ENCODE results near the gene NTSR1.
A peak's percentile ranks its signal among the peaks of the same experiment; 100 is the strongest.

Gene NTSR1

DNA sequence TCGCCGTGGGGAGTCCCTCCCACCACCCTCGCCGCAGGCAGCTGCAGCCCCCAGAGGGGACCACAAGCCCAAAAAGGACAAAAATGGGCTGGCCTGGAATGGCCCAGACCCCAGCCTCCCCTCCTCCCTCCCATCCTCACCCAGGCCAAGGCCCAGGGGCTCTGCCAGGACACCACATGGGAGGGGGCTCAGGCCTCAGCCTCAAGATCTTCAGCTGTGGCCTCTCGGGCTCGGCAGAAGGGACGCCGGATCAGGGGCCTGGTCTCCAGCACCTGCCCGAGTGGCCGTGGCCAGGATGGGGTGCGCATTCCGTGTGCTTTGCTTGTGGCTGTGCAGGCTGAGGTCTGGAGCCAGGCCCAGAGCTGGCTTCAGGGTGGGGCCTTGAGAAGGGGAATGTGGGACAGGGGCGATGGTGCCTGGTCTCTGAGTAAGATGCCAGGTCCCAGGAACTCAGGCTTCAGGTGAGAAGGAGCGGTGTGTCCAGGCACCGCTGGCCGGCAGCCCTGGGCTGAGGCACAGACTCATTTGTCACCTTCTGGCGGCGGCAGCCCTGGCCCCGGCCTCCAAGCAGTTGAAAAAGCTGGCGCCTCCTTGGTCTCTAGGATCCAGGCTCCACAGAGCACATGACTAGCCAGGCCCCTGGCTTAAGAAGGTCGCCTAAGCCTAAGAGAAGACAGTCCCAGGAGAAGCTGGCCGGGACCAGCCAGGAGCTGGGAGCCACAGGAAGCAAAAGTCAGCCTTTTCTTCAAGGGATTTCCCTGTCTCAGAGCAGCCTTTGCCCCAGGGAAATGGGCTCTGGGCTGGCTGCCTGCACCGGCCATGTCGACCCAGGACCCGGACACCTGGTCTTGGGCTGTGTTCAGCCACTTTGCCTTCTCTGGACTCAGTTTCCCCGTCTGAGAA lies 52.5 kb downstream of the NTSR1 start:
- no peak for DNase-seq

DNA sequence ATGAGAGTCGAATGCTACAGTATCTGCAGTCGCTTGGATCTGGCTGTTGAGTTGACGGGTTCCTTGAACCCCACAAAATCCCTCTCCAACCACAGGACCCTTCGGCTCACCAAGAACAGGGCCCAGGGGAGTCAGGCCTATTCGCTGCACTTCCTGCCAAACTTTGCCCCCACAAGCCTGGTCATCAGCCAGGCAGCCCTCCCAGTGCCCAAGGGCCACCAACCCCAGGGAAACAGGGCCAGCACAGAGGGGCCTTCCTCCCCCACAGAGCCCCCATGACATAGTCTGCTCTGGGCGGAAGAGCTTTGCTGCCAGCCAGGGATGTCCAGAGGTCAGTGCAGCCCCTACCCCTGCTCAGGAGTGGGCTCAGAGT lies 53.1 kb downstream of the NTSR1 start:
- no peak for DNase-seq

DNA sequence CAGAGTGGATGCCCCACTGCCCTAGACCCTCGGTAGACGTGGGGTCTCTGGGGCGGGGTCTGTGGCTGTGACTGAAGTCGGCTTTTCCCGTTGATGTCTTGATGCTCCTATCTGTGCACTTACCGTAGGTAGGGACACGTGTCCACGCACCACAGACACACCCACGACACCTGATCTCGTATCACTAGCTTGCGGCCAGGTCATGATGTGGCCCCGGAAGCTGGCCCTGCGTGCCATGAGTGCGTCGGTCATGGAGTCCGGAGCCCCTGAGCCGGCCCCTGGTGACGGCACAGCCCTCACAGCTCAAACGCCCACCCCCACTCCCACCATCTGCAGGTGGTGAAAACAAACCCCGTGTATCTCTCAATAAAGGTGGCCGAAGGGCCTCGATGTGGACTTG lies 53.7 kb downstream of the NTSR1 start:
- DNase-seq, result no peak

DNA sequence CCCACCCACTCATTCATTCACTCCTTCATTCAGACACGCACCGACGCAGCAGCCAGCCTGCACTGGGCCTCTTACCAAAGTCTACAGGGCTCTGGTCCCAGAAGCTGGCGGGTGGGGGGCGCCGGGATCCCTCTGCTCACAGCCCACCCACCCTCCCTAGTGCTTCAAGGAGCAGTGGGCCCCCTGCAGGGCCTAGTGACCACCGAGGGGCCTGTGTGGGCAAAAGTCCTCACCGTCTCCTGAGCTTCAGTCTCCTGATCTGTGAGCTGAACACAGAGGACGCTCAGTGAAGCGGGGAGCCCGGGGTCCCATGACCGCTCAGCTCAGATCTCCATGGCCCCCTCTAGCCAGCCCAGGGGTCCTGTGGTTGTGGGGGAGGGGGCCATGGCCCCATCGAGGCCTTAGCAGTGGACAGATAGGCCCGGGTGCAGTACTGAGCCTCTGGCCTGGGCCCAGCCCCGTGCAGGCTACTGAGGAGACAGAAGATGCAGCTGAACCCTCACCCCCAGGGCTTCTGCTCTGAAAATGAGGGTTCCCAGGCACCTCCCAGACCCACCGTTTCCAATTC lies 54.2 kb downstream of the NTSR1 start:
- no peak for DNase-seq

DNA sequence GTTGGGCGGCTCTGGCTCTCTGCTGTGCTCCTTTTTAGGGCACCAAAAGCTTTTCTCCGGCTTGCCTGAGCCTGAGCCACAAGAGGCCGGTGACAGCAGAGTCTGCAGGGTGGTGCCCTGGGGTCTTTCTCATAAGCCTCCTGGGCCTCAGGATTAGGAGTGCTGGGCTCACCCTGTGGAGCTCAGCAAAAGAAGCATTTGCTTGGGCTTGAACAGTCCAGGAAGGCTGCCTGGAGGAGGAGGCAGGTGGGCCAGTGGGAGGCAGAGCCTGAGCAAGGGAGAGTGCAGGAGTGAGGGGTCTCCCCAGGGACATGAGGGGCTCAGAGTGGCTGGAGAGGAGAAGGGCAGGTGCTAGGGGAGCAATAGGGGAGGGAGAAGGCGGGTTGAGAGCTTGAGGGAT lies 54.8 kb downstream of the NTSR1 start:
- DNase-seq, result no peak

DNA sequence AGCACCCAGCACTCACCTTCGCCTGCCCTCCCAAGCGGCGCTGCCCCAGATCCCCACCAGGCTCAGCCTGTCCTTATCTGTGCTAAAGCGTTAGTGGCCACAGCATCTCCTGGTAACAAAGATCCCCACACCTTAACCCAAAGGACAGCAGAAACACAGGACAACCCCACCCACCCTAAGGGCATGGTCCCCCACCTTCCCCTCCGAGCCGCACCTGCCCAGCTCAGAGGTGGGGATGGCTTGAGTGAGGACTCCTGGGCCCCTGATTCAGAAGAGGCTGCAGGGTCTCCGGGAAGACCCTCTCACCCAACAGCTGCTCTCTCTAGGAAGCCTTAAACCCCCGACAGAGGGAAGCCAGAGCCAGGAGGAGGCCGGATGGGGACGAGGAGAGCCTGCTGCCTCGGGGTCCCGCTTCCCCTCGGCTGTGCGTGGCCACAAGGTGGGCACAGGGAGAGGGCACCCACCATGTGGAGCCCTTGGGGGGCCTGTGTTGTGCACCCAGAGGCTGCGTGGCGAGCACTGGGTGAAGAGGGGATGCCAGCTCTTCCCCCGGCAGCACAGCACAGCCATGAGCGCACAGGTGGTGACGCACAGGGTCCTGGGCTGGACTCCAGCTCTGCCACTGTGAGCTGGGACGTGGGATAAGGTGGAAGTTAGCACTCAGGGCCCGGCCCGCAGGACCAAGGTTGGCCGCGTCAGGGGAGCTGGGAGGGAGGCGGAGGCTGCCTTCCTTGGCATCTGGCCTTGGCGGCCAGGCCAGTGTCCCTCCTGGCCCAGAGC lies 55.7 kb downstream of the NTSR1 start:
- no peak for DNase-seq

DNA sequence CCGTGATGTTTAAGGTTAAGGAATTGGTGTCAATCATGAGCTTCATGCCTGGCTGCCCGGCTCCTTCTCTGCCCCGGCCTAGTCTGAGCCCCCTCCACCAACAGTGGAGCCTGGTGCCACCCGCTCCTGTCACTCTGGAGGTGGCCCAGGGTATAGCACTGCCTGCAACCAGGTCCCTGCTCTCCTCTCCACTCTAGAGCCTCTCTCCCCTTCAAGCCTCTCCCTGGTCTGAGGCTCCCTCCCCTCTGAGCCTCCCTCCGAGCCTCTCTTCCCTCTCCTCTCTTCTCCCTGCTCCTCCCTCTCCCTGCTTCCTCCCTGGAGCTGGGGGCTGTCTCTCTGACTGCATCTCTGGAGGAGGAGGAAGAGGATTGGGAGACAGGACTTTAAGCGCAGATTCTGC lies 56.4 kb downstream of the NTSR1 start:
- DNase-seq, result no peak

DNA sequence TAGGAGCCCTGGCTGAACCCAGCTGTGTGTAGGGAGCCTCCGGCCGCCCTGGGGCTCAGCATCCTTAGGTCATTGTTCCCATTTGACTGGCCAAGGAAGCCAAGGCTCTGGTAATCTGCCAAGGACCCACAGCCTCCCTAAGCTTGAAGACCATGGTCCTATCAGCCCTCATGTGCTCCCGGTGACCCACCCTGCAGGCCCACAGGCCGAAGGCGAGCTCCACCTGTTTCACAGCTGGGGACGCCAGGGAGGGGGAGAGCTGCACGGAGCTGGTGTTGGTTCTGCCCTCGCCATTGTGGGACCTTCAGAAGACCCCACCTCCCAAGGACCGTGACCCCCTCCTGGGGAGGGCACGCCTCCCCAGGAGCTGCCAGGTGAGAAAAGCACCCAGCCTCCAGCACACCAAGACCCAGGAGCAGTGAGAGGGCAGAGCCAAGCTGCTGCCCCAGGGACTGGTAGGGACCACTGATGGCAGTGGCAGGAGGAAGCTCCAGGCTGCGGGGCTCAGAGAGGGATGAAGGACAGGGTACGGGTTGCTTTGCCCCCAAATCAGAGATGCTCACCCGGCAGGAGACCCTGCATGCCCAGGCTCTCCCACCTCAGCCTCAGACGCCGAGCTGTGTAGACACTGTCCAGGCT lies 56.9 kb downstream of the NTSR1 start:
- no peak for DNase-seq

DNA sequence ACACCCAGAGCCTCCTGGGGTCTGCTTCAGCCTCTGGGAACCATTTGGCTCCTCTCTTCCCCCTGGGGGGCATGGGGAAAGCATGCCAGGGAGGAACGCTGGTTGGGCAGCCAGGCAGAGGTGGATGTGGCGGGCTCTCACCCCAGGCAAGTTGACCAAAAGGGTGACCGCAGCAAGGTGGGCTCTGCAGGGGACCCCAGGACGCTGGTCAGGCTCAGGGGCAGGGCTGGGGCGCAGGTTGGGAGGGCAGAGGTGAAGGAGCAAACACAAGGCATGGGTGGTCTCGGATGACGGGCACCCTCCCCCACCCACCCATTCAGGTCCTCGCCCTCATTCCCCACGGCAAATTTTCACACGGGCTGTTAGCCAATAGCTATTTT lies 57.4 kb downstream of the NTSR1 start:
- DNase-seq, result no peak

DNA sequence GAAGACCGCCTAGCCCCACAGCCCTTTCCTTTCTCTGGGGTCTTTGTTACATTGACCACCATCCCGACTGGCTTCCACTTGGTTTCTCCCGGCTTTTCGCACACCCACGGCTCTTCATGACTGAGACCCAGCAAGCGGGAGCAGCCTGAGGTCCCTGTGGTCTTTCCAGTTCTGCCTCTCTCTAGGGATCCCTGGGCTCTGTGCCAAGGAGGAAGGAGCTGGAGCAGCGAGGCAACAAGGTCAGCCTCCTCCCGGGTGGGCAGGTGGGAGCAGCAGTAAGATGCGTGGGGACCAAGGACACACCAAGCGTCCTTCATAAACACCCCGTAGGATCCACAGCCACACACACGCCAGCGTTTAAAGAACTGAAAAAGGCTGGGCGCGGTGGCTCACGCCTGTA lies 58.1 kb downstream of the NTSR1 start:
- DNase-seq, result no peak

DNA sequence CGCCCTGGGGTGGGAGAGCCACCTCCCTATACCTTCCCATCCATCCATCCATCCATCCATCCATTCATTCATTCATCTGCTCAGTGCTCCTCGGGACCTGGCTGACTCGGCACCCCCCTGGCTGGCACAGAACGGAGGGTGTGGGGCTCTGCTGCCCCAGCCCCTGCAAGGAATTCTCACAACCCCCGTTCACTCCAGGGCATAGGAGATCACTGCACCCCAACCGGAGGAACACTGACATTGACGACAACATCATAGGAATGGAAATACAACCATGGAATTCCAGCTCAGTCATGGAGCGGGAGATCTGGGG lies 59.6 kb downstream of the NTSR1 start:
- no peak for DNase-seq

DNA sequence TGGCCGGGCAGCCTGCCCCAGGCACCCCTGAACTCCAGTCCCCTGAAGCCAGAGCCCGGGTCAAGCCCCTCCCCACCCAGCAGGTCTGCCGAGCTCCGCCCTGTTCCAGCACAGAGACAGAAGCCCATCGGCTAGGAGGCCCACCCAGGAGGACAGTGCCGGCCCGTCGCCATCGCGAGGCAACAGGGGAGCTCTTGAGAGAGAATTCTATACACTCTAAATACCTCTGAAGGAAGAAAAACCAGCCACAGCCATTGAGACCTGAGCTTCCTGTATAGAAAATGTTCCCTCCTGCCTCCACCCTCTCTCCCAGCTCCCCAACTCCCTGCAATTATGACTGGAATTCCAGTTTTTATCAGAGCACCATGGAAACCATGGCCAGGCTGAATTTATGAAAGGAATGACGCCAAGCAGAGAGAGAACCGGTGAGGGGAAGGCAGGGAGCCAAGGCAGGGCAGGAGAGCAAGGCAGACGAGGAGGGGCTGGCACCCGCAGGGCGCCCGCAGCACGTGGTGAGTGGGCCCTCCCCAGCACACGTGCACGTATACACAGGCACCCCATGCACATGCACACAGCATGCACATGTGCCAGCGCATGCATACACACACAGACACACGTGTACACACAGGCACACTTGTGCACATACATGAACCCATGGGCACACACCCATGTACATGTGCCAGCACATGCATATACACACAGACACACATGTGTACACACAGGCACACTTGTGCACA lies 60.1 kb downstream of the NTSR1 start:
- DNase-seq, result peak in 1 of 2 experiments; percentile 6

DNA sequence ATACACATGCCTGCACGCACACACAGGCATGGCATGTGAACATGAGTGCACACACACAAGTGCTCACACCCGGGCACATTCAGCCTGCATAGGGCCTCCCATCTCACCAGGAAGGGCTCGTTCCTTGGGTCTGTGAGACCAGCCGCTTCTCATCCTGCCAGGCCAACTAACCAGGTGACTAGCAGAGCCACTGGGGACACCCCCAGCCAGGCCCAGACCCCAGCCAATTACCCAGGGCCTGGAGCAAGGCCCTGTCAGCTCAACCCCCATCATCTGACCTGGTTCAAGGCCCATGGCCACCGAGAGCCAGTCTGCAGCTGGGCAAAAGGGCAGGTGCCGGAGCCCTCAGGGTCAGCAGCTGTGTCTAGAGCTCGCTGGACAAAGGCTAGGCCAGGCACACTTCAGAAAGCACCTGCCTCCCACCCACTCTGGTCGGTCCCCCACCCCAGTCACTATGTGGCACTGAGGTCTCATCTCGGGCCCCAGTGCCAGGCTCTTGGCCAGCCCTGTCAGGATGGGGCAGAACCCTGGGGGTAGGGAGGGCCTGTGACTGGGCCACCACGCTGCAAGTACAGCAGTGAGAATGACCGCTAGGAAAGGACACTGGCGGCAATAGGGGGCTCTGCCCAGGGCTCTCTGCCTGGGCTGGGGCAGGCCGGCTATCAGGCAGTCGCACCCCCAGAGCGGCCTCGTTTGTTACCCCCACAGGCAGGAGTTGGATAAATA lies 60.9 kb downstream of the NTSR1 start:
- no peak for DNase-seq

DNA sequence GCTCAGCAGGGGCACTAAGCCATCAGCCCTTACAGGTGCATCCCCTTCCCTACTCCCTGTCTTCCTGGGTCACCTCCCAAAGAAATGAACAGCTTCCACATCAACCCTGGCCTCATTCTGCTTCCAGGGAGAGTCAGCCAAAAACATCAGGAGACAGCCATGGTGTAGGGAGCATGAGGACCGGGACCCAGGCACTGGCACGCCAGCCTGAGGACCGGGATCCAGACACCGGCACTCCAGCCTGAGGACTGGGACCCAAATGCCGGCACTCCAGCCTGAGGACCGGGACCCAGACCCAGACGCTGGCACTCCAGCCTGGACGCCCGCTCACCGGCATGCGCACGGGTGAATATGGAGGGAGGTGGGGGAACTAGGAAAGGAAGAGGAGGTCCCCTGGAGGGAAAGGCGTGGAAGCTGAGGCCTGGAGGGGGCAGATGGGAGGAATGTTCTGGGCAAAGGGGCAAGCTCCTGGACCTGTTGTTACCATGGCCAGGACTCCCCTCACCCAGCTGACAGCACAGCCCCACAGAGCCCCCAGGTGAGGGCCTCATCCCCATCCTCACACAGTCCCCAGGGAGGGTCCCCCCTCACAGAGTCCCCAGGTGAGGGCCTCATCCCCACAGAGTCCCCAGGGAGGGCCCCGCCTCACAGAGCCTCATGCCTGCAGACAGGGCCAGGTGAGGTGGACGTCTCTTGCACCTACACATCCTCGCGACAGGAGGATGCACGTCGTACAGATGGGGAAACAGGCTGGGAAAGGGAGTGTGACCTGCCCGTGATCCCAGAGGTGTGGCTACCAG lies 61.7 kb downstream of the NTSR1 start:
- DNase-seq, result no peak

DNA sequence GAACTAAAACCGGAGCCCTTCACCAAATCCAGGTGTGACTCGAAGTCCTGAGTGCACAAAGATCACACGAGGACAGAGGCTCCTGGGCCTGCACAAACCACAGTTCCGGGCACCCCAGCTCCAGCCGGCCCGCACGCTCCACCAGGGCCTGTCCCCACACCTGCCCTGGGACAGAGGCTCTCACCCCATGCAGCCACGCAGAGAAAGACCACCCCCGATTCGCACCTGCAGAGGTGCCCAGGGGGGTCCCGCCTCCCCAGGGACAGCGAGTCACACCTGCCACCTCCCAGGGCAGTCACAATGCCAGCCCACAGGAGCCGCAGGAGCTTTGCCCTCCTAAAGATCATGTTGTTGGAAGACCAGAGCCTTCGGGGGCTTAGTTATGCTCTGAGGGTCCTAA lies 62.3 kb downstream of the NTSR1 start:
- no peak for DNase-seq

DNA sequence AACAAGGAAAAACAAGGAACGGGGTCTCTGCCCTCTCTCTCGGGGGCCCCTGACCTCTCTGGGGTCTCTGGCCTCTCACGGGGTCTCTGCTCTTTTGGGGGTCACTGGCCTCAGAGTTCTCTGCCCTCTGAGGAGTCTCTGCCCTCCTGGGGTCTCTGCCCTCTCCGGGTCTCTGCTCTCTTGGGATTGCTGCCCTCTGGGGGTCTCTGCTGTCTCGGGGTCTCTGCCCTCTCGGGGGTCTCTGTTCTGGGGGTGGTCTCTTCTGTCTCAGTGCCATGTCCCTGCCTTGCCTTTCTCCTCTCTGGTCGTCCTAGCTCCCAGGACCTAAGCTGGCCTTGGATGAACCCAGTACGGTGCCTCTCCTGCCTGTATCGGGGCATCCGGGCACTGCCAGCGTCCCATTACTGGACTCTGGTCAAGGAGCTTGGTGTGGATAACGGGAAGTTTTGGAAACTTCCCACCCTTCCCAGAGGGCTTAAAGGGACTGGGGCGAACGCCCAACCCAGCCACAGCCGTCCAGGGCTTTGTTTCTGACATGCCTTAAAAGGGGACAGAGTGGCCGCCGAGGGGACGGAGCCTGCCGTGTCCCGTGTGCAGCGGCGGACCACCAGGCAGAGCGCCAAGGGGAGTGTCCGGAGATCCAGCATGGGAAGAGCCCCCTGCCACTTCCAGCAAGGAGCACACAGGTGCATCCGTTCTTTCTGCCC lies 62.9 kb downstream of the NTSR1 start:
- no peak for DNase-seq

DNA sequence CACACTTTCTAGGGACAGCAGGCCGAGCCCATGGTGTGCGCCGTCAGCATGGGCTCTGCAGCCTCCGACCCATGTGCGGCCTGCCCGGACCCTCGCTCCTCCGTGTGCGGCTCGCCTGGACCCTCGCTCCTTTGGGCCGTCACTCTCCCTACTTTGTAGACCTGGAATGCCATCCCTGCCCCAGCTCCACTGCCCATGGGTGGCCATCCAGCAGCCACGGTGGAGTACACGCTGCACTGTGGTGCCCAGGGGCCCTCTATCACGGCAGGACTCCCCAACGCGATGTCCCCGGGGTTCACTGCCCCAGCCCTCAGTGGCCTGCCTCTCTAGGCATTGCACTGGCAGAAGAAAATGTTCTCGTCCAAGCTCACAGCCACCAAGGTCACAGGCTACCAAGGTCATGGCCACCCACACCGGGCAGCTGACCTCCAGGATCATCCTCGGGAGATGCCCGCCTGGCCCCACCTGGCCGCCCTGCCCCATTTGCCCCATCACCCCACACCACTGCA lies 63.5 kb downstream of the NTSR1 start:
- DNase-seq, result no peak

DNA sequence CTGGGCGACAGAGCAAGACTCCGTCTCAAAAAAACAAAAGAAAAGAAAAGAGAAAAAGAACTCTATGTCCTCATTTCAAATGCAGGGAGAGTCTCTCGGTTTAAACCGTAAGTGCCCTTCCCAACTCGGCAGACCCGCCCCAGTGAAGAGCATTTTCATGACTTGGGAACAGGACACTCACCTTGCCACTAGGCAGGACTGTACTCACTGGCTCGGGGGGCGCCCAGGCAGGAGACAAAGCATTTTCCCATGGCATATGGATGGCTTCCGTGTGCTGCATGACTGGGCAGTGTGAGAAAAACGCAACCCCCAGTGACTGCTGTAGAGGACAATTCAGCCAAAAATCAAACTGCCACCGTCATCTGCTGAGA lies 64.0 kb downstream of the NTSR1 start:
- DNase-seq, result no peak

DNA sequence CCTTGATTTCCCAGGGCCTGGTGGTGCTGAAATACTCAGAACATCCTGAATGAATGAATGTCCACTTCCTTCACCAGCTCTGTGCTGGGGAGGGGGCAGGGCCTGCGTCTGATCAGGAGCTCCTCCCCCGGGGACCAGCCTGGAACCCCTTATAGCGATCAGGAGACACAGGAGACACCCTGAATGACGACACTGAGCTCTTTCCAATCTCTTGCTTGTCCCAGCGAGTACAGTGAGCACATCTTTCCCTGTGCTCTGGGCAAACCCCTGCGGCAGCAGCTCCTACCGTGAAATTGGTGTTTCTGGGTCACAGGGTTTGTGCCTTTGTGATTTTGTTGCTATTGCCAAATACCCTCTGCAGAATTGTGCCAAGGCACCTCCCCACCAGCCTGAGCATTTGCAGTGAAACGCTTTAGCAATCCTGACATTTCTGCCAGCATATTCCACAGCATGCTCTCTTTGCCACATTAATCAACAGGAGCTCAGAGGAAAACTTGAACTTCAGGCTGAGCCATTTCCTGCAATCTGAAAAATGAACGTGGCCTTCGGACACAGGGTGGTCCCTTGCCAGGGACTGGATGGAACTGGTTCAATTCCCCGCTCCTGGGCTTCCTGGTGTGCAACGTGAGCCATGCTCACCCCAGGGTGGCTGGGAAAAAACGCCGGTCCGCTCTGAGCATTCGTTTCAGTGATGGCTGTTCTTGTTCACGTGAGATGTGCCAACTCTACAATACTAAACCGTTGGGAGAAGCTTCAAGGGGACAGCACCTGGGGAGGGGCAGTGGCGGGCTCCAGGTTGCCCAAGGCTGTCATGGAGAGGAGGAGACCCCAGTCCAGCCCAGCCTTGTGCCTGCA lies 64.6 kb downstream of the NTSR1 start:
- no peak for DNase-seq

Measured in NCI-H2081 (cell line).